HG03045 (cell line): ENCODE measurements around the gene BCAS3.

Experiments
- ATAC-seq: cut with Tn5 transposase; IDR thresholded peaks from one replicate; pipeline ENCODE4 v1.9.1; 2021; ENCODE audit warnings: mild to moderate bottlenecking, moderate library complexity; ENCODE audit not compliant: unreplicated experiment

The BCAS3 gene

DNA sequence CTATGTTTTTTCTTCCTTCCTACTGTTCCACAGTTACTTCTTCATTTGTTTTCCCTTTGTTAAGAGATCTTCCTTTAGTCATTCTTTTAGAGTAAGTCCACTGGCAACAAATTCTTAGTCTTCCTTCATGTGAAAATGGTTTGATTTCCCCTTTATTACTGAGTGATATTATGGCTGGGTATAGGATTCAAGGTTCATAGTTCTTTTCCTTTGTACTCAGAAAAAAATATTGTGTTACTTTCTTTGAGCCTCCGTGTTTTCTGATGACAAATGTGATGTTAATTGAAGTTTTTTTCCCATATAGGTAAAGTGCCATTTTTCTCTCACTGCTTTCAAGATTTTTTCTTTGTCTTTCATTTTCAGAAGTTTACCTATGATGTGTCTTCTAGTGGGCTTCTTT is 438.9 kb downstream of the BCAS3 start:
- no peak for ATAC-seq

DNA sequence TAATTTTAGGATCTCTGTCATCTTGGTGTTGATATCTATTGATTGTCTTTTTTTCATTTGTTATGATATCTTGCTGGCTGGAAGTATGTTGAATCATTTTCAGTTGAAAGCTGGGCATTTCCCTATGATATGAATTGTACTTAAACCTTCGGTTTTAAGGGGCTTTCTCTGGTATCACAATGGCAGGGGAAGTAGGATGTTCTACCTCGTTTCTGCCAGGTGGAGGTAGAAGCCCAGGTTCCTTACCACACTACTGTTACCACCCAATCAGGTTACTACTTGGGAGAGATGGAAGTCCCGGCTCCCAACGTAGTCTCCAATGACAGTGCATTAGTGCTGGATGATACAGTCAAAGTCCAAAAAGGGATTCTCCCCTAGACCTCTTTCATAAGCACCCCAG is 440.3 kb downstream of the BCAS3 start:
- no peak for ATAC-seq

DNA sequence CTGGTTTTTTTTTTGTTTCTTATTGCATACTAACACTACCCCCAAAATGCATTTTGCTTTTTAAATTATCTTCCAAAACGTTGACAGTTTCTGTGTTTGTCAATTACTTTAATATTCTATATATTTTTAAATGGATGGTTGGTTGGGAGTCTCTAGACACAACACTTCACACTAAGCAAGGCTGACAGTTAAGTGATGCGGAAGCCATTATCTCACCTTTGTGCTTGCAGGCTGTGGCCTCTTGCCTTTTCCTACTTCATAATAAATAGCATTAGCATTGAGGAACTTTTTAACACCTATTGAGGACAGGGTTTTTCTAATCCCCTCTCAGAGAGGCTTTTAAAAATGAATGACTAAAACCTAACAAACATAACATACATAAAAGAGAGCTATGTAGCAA is 441.2 kb downstream of the BCAS3 start:
- no peak for ATAC-seq

DNA sequence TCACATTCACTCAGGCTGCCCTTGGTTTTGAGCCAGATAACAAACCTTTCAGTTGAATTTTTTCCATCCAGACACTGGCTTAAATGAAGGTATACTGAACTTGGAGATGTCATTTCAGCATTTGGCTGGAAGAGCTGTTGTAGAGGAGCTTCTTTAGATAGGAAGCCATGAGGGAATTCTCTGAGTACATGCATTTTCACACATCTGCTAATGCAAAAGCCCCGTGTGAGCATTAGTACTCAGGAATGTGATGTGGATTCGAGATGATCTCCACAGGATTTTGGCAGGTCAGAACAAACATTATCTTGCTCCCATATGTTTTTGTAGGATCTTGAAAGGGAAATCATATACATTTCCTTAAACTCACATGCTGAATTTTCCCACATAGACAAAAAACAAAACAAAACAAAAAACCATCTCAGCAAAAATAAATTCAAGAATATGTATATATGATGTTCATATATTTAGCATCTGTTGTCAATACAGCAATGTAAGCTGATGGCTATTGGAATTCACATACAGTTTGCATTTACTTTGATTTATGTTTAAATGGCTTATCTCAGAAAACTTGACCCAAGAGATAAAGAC is 444.8 kb downstream of the BCAS3 start:
- no peak for ATAC-seq

DNA sequence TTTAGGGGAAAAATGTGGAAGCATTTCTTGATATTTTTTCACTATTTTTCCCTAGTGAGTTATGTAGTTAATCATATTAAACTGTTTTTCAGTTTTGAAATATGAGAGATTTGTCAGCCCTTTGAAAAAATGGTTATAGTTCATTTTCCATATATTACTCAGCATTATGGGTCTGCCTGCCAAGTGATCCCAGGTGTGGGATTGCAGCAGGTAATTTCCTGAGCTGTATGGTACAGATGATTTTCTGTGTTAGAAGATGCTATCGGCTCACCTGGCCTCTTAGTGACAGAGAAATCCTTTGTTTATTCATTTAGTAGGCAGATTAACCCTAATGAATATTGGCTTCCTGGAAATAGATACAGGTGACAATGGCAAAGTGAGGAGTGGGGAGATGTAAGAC is 446.9 kb downstream of the BCAS3 start:
- no peak for ATAC-seq

DNA sequence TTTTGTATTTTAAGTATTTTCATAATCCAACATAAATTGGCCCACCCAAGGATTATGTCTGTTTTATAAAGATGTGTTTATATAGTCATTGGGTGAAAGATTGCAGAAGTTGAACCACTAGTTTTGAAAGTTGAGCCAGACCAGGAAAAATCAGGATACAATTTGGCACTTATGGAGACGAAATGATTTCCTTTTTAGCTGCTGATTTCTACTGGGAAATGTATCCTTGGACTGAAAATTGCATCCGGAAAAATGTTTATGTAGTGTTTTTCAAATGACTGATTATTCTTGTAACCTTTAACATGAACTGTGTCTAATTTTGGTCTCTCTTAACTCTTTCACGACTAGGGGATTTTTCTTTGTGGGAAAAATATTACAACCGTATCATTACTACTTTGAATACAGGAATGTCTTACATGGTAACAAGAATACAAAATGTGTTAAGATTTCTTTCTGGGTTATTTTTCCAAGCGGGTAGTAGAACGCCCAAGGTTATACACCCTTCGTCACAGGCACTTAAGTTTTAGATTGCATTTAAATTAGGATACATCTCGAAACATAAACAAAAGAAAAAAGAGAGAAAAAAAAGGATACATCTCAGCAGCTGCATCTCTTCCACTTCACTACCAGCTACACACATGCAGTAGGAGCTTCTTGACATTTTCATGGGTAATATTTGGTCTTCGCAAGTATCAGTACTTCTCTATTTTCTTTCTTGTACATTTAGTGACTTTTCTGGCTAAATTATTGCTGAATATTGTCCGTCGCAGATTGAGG is 449.0 kb downstream of the BCAS3 start:
- ATAC-seq = no peak

DNA sequence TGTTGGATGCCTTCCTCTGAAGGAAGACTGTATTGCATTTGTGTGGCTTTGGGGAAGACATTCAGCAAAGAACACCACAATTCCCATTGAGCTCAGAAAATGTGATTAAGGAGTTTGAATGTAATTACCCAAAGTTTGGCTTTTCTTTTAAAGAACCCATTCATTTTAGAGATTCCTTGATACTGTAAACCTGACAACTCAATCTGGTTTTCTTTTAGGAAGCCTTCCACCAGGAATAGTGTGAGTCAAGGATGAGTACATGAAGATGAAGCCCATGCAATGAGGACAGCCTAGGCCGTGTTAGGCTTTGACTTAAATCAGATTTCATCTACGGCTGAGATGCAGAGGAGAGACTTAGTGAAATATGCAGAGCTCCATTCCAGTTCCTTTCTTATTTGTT is 450.3 kb downstream of the BCAS3 start:
- no peak for ATAC-seq

DNA sequence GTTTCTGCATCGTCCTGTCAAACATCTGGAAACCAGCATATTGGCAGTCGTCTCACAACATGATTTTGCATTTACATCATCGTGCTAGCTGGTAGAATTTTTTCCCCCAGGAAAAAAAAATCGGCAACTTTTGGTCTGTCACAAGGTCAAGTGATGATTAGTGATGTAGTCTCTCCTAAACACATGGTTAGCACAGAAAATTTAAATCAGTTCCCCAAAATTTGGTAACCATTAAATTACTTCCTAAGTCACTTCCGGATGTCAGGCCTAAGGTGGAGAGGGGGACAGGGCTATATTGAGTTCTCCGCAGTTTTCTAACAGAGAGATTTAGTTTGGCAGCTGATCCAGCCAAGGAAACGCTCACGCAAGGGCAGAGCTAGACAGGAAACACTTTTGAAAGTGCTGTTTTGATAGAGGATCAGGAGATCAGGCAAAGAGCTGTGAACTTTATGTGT is 451.0 kb downstream of the BCAS3 start:
- ATAC-seq = no peak

DNA sequence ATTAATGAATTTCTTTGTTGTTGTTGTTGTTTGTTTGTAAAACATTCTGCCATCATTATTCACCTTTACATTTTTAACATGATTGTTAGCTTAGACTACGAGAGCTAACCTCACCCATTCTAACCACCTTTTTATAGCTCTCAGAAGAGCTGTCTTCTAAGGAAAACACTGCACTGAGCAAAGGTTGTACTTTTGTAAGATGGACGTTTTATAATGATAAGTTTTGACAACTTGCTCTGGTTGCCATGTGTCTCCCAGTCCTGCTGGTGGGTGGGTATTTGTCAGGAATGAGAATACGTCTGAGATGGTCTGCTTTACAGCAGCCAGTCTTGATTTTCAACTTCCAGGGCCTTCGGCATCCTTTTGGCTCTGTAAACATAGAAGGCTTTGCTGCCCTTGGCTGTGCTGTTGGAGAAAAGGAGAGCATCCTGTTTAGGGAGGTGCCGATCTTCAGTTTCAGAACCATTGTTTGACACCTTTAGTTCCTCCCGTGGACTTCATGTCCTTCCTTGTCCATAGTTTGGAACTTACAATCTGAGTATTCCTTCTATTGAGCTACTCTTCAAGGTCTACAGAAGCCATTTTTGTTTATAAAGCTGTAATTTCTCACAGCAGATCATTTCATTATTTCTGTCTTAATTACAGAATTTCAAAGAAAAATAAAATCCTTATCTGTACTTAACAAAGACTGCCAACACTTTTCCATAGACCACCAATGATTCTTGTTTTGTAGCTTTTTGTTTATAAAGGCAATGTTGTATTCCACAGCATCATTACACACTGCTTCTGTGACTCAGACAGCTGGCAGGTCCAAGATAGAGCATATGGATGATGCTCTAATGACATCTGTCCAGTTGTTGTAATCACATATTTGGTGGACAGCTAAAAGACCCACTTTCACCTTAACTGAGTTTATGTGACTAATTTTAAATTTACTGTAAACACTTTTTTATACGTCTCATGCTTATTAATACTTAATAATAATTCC is 451.9 kb downstream of the BCAS3 start:
- no peak for ATAC-seq

DNA sequence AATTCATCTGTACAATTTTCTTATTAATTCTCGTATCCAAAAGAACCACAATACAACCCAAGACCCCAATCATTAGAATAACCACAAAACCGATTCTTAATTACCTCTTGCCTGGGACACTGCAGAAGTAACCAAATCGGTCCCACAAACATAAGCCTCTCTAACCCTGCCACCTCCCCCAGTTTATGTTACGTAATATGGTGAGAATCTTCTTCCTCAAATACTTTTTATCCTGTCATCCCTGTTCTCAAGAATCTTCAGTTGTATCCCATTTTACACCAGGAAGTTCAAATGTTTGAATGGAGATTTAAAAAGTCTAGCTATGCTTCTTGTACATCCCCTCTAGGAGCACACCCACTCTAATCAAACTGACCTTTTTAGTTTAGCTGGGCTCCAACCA is 452.7 kb downstream of the BCAS3 start:
- ATAC-seq = no peak

DNA sequence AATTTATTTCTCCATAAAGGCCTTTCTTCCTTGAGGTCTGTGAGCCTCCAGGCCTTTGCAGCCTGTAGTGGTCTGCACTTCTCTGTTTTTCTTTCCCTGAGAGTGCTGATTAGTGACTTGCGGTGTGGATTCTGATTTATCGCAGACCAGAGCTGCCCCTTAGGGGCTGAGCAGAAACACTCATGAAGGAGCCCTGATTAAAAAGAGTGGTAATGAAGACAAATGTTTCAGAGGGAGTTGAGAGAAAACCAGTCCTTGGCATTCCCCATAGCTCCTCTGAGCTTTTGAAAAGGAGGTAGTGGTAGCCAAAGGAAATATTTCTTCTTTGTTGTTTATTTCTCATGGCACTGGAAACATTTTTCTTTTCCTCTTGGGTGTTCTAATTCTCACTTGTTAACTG is 453.9 kb downstream of the BCAS3 start:
- ATAC-seq = no peak

DNA sequence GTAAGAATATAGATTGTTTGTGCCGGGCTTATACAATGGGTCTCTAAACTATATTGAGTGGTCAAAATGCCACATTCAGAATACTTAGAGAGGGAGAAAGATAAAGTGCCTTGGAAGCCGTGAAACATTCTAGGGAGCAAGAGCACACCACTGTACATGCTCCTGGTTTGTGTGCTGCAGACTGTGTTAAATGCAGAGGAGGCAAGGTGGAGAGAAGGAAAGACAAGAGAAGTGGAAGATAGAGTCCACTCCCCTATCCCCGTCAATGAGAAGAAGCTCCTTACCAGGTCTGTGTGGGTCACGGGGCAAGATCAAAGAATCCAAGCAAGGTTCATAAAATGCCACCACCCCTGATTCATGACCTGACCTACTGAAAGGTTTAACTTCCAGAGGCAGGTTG is 454.9 kb downstream of the BCAS3 start:
- no peak for ATAC-seq

DNA sequence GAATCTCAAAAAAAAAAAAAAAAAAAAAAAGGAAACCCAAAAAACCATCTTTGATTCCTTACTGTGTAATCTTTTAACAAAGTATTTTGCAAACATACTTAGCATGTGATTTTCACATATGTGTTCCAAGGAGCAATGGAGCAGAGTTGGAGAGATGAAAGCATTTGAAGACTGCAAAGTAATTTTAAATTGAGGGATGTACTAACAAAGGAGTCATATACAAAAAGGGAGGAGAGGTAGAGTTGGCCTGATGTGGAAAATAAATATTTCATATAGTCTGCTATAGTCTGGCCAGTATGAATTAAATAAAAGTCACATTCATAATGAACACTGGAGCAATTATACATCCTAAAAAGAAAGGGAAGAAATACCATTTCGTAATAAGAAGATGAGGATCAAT is 456.2 kb downstream of the BCAS3 start:
- ATAC-seq = no peak

DNA sequence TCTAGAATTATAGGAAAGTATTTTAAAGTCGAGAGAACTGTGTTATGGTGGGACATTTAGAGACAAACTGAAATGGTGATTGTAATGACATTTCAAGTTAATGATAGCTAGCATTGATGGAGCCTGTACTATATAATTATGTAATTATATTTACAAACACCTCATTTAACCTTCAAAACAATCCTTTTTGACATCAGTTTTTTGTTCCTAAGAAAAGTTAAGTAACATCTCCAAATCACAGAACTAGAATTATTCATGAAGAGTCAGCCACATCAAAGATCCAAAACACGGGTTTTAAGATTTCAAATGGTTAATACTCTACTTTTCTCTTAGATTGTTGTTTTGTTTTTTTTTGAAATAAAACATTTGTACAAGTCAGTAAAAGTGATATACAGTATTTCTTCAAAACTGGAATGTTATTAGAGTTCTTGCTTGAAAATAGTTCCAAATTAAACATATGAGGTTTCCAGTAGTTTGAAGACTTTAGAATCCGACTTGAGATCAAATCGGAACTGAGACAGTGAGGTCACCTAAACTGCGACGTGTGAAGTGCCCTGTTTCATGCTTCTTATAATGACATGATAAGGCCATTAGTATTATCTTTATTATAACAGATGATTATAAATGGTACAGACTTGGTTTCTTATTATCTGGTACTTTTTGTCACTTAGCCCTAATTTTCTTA is 457.0 kb downstream of the BCAS3 start:
- ATAC-seq = no peak

DNA sequence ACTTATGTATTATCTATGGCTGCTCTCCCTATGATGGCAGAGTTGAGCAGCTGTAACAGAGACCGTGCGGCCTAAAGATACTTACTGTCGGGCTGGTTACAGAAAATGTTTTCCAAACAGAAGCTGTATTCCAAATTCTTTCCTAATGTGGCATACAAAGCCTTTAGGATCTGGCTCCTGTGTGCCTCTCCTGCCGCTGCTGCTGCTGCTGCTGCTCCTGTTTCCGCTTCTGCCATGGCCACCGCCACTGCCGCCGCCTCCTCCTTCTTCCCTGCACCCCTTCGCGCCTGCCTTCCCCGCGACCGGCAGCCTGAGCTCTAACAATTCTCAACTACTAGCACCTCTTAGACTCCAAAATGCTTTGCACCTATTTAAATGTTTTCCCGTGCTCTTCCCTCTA is 458.1 kb downstream of the BCAS3 start:
- ATAC-seq = no peak

DNA sequence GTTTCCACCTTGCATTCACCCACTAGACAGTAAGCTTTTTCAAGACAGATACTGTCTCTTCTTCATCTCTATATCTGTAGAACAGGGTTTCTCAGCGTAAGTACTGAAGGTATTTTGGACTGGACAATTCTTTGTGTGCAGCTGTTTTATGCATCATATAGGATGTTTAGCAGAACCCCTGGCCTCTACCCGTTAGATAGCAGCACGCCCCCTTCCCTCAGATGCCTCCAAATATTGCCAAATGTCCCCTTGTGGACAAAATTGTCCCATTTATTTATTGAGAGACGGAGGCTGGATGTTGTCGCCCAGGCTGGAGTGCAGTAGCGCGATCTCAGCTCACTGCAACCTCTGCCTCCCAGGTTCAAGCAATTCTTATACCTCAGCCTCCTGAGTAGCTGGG is 458.6 kb downstream of the BCAS3 start:
- ATAC-seq = no peak

DNA sequence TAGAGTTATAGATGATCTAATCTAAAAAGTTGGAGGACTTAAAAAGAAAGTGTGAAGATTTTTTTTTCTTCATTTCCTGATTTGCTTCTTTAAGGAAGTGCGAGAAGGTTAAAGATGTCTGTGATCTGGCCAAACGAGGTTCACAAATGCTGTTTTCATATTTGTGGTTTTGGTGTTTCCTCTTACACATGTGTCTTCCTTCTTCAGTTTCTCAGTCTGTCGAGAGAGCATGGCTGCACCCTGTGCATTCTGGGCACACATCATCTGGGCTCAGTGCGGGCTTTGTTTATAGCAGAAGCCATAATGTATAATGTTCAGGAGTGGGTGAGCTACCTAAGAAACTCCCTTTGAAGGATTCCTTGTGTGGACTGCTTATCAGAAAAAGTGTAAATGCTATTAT is 461.6 kb downstream of the BCAS3 start:
- peak; percentile 76 for ATAC-seq

DNA sequence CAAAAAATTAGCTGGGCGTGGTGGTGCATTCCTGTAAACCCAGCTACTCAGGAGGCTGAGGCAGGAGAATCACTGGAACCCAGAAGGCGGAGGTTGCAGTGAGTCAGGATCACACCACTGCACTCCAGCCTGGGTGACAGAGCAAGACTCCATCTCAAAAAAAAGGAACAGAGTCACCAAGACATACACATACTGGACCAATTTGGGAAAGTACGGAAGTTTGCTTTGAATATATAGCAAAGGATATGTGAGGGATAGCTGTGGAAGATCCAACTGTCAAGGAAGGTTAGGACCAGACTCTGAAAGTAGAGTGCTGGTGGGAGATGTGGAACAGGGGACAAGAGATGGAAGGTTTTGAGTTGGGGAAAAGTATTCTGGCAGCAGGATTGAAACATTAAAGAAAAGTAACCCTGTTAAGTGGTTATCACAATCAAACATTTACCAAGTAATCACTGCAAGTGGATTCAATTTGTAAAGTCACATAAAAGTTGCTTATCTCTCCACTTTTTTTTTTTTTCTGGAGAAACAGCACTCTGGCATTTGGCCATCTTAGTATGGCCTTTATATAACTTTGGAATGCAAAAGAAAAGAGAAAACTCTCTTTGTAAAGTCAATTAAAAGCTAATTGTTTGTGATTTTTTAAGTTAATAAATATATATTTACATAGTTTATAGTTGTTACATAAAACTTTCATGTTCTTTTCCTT is 462.6 kb downstream of the BCAS3 start:
- ATAC-seq = no peak

DNA sequence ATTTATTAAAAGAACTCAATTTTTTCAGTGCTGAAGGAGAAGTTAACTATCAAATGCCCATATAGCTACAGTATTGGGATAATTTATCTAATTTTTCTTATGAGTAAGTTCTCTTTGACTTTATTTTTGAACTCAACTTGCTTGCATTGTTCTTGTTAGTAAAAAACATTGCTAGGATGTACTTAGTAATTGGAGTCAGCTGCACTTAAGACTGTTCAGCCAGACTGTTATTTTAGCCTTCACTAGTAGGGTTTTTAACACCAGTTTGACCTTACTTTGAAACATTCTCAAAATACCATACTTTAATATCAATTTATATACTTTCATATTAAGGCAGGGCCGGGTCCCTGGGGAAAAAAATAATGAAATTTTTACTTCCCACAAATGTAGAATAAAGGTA is 465.4 kb downstream of the BCAS3 start:
- no peak for ATAC-seq

DNA sequence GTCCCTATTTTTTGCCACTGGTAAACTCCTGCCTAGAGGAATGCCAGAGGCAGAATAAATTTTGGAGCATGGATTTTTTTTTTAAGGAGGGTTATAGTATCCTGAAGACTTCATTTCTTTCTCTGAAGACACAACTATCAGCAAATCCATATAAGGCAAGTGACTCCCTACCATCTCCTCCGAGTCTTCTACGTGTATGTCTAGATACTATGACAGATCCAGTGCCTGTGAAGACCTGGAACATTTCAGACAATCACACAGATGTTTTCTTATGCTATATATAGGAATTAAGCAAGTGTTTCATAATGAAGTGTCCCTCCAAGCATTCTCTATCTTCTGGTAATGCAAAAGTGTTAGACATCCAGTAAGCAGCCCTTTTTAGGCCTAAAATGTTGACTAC is 466.5 kb downstream of the BCAS3 start:
- ATAC-seq = no peak
